NCI-H446 (cell line): Measurements from ENCODE around the gene DNAJC24.
"Not testable (repeated sequence)": the region's sequence is repeated elsewhere in the genome, so short reads cannot be mapped to it uniquely, and the experiment has no call there.

Source experiments
- DNase-seq, 2 experiments: peaks; one replicate each; lab custom pipeline; 2025; lab: John Stamatoyannopoulos, UW

Gene DNAJC24, protein sequence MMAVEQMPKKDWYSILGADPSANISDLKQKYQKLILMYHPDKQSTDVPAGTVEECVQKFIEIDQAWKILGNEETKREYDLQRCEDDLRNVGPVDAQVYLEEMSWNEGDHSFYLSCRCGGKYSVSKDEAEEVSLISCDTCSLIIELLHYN

DNA sequence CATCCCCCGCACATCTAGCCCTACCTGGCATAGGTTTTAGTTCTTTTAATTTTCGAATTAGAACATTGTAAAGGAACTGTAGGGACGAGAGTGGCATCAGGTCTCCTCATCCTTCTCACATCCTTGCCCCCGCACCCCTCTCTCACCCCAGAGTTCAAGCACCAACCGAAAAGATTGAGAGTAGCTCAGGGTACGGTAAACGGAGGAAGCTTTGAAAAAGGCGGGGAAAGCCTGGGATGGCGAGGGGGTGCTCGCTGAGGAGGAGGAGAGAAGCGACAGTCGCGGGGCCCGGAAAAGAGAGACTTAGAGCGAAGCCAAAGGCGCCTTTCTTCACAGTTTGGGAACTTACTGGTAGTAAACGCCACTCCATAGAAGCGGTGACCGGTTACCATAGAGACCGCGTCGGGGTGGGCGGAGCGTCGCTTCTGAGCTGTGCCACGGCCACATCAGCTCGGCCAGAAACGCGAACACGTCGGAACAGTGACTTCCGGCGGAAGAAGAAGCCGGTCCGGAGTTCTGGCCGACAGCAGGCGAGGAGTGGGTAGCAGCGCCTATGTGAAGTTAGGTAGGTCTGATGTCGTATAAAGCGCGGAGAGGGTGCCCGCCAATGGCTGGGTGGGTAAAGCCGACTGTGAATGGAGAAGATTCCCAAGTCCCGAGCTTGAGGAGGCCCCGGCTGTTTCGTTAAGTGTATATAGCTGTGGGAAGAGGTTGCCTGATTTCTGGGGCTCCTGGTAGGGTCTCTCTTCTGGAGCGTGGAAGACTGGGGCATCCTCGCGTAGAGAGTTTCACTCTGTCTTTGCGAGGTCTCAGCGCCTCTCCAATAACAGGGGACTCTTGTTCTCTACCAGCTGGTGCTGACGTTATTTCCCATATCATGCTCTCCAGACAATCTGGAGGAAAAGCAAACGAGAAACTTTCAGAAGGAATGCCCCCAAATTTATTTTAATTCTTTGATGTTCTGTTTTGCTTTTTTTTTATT, at the start of gene DNAJC24, which contains the start of gene DCDC1:
DNAJC24 (plus strand) TSS at position 513 of the 982 bp plus-strand sequence. CDS start 889 bp downstream, outside the sequence.
DCDC1 (minus strand) TSS at position 392 of the 982 bp plus-strand sequence. CDS start 41,459 bp downstream, outside the sequence.
- DNase-seq = peak; percentile 91 to 98

DNA sequence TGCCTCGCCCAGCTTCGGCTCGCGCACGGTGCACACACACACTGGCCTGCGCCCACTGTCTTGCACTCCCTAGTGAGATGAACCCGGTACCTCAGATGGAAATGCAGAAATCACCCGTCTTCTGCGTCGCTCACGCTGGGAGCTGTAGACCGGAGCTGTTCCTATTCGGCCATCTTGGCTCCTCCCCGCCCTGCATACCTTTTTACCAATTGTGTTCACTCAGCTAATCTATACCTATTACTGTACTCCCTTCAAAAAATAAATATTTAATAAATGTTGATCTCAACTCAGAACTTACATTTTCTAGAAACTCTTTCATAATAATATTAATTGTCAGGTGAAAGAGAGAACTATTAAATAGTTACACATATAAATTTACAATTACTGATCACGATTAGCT, 48.2 kb upstream of the DNAJC24 start:
- not testable (repeated sequence) for DNase-seq

DNA sequence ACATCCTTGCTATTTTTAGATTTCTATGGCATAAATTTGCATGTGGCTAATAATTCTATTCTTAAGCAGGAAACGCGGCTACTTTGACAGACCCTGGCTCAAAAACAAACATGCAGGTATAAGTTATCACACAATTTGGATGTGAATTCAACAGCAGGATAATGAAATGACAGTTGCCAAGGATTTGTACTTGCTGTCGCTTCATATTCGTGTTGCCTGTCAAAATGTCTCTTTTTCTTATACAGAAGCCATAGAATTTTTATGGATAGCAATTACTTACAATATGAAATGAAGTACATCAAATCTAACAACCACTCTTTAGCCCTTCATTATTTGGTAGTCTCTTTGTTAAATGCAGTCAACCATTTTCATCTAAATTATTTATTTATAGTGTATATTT, 46.5 kb upstream of the DNAJC24 start:
- DNase-seq = no peak

DNA sequence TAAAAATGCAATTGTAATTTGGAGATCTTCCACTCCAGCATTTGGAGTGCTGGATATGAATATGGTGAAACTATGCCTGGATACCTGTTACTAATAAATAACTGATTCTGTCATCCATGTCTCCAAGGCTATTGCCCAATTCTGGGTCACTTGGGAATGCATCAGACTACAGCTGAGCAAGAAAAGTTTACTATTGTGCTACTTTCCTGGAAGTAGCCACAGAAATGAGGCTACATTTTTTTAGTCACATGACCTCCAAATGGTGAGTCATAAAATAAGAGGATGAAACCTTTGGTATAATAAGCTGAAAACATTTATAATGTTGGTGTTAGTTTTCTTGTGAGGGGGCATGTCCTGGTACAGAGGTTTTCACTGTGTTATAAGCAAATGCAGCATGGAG, 44.5 kb upstream of the DNAJC24 start:
- DNase-seq = no peak

DNA sequence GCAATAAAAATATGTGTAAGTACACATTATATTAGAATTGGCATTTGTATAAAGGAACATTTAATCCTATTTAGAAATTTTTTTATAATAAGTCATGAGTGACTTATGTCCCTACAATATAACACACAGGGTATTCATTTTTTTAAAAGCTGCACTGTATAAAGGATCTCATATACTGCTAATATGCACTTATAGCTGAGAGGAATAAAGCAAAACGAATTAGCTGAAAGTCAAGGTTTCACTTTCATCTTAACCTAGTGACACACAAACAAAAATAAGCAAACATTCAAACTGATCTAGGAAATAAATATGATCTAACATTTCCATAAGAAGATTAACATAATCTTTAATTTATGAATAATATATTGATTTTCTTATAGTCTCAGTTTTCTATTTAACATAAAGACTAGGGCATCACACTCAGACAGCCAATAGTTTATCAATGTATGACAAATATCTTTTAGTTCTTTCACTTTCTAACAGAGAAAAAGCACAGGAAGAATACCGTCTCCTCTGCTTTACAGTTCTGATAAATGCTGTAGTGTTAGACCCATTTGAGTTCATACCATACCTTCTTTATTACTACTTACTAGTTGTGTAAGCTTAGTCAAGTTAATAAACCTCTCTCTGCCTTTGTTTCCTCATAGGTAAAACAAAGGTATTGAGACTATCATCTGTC, 43.1 kb upstream of the DNAJC24 start:
- no peak for DNase-seq

DNA sequence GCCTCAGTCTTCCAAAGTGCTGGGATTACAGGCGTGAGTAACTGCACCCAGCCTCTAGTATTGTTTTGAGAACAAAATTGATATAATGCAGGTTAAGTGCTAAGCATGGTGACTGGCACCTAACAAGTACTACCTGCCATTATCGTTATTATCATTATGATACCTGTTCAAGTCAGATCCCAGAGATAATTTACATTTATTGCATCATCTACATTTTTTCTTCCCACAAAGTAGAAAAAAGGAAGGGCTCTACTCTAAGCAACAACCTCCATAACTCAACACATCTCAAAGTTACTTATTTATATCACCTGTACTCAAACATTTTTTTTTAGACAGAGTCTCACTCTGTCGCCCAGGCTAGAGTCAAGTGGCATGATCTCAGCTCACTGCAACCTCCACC, 42.2 kb upstream of the DNAJC24 start:
- no peak for DNase-seq

DNA sequence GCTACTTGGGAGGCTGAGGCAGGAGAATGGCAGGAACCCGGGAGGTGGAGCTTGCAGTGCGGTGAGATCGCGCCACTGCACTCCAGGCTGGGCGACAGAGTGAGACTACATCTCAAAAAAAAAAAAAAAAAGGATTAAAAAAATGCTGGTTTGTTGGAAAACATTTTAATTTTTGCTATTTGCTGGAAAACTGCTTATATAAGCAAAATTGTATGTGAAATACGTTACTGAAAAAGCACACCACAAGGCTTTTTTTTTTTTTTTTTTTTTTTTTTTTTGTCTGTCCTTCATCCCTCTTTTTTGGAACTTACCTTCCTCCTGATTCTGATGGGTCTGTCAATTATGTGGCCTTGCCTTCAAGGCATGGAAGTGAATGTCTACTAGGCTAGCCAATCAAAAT, 41.0 kb upstream of the DNAJC24 start:
- DNase-seq = no peak

DNA sequence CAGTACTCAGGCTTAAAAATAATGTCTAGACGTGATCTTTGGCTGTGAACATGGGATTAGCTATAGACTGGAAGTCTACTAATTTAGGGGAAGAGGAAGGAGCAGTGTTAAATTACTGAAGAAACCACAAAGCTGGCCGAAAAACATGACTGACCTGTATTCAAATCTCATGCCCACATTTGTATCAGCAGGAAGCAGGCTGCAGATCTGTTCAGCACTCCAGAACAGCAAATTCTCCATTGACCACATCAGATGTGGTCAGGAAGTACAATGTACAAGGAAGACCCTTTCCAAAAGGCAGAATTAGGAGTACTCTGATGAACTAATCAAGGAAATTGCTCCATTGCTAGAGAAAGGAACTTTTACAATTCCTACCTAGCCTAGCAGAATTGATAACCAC, 31.9 kb upstream of the DNAJC24 start:
- DNase-seq = no peak

DNA sequence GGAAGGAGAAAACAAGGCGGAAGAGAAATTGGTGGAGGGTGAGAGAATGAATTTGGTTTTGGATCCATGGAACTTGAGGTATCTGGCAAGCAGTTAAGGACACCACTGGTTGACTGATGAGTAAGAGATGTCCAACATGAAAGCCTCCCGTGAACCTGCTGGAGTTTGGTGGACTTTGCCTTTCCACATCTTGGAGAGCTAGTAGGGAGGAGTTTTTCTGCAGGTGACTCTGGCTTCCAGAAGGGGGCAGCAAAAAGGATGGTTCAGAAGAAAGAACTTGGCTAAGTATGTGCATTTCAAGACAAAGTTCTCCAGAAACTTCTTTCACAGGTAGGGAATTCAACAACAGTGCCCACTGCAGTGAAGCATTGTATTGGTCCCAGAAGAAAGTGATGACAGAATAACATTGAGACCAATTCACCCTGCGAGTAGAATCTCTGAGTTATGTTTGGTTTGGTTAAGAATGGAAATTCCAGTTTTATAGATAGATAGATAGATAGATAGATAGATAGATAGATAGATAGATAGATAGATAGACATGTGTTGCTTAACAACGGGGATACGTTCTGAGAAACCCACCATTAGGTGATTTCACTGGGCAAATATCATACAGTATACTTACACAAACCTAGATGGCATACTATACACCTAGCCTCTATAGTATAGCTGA, 28.6 kb upstream of the DNAJC24 start:
- DNase-seq = peak in 1 of 2 experiments; percentile 24

DNA sequence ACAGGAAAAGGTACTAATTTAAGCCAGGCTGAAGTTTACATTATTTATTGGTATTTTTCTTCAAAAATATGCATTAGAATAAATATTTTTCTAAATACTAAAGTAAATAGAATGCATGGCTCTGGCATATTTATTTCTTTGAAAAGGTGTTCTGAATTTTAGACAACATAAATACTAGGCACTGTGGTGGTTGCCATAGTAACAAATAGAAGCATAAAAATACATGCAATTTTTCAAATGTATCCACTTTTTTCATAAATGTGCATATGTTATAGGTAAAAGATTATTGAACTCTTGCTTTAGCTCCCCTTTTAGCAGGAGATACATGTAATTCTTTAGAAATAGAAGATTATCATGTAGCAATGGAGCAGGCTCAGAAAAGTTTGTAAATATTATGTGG, 18.5 kb upstream of the DNAJC24 start:
- no peak for DNase-seq

DNA sequence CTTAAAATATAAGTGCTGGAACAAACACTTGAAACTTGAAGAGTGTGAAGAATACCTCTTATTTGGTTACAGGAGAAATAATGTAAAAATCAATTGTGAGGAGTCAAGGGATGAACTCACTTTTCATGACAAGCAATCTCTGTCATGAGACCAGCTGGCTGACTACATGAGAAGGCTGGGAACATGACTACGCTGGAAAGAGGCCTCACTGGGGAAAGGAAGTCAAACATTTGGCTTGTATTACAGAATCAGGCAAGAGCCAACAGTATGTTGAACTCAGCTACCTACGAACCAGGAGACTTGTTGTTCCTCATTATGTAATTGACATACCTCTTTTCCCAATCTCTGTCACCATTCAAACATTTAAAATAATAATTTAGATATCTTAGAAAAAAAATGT, 14.5 kb upstream of the DNAJC24 start:
- peak in 1 of 2 experiments; percentile 38 for DNase-seq

DNA sequence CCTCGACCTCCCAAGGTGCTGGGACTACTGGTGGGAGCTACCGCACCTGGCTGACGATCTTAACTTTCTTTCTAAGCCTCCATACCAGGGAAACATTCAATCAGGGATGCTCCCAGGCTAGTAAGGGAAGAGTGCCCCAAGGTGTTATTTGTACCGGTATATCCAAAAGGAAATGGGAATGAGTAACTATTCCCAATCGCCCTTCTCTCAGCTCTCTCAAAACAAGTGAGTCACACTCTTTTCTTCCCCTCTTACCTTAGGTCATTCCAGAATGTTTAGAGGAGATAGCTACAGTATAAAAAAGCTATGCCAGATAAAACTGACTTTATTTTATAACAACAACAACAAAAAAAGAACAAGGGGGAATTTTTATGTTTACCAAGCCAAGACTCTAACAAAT, 13.8 kb upstream of the DNAJC24 start:
- no peak for DNase-seq

DNA sequence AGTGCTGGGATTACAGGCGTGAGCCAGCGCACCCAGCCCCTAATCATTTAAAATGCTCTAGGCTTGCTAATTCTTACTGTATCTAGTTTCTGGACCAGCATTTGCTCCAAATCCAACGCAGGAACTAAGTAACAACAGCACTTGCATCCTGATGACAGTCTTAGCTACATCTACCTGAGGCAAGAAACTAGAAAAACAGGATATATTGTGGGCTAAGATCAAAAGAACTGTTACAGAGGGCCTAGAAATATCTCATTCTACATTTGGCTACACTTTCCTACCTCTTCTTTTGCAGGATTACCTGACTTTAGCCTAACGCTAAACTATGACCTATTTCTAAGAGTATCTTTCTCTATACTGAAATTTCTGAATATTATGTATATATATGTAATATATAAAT, 7.9 kb upstream of the DNAJC24 start:
- no peak for DNase-seq

DNA sequence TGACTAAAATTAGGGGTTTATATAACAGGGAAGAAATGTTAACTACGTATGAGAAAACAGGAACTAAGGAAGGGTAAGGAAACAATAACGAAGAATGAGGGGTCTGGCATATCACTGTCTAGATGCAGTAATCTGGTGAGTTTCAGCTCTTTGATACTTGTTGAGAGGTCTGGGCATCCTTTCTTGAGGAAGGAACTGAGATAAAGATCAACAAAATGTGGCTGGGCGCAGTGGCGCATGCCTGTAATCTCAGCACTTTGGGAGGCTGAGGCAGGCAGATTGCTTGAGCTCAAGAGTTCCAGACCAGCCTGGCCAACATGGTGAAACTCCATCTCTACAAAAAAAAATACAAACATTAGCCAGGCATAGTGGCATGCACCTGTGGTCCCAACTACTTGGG, 2.9 kb upstream of the DNAJC24 start:
- DNase-seq = no peak

DNA sequence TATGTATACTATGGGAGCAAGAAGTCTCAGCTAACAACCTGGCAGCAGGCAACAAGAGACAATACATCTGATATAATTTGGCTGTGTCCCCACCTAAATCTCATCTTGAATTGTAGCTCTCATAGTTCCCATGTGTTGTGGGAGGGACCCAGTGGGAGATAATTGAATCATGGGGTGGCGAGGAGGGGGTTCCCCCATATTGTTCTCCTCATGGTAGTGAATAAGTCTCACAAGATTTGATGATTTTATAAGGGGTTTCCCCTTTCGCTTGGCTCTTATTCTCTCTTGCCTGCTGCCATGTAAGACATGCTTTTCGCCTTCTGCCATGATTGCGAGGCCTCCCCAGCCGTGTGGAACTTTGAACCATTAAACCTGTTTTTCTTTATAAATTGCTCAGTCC, 6.2 kb downstream of the DNAJC24 start:
- no peak for DNase-seq

DNA sequence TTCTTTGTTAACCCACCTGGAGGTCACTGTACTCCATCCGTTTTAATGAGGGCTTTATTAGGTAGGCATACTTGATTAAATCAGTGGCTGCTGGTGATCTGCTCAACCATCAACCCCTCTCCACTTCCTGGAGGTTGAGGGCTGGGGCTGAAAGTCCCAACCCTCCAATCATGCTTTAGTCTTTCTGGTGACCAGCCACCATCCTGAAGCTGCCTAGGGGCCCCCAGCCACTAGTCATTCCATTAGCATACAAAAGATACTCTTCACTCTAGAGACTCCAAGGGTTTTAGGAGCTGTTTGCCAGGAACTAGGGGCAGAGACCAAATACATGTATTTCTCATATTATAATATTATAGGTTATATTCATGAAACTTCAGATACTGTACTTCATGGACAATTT, 13.5 kb downstream of the DNAJC24 start:
- no peak for DNase-seq

DNA sequence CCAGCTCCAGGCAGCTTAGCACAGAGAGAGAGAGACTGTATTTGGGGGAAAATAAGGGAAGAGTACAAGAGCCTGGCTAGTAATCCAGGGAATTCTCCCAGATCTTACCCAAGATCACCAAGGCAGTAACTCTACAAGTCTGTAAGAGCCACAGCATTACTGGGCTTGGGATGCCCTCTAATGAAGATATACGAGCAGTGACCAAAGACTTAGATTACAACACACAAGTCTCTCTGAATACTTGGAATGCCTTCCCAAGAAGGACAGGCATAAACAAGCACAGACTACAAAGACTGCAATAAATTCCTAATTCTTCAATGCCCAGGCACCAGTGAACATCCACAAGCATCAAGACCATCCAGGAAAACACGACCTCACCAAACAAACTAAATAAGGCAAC, 17.7 kb downstream of the DNAJC24 start:
- DNase-seq = no peak

DNA sequence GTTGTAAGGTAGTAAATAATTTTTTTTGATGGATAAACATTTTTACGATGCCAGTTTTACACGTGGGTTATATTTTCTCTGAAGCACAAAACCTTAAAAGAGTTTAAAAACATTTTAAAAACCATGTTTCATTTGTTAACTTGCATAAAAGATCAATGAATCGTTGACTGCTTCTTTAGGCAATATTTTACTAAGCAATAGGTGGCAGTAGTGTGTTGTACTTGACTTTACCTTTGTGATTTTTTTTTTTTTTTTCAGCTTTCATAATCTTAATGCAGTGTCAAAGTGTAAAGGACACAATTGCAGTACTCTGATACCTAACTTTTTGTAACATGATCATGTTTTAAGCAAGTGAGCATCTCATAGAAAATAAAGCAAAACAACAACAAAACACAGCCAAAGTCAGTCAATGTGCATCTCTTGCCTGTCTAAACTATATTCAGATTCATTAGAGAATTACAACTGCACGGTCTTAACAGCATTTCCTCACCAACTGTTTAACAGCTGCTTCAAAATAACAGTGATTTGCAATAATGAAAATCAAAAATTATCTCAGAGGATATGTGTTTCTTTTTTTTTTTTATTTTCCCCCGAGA, 27.7 kb downstream of the DNAJC24 start:
- peak; percentile 25 to 68 for DNase-seq

DNA sequence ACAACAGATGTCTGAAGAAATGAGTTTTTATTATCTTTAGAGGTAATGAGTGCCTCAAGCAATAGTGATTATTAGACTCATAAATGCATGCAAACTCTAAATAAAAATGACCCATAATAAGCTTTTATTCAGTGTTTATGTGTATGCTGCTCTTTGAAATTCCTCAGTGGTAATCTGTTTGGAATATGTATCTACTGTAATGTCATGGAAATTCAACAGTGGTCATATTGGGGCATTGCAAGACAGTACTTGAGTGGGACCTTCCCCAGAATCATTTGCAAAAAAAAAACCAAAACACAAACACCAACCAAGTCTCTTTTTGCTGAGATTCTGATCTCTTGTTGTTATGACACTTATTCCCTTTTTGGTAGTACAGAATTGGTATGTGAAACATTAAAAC, 35.0 kb downstream of the DNAJC24 start:
- DNase-seq = no peak

DNA sequence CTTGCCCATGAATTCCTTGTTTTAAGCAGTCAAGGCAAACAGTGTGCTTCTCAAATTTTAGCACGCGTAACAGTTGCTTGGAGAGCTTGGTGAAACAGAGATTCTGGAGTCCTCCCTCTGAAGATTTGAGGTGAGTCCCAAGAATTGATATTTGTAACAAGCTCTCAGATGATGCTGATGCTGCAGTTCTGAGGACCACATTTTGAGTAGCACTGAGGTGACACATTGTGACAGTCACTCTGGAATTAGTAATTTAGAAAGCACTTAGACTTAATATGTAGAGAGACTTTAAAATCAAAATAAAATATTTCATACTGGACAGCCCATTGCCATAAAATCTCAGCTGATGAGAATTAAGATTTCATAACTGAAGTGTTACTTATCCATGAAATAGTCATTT, 38.5 kb downstream of the DNAJC24 start:
- no peak for DNase-seq

DNA sequence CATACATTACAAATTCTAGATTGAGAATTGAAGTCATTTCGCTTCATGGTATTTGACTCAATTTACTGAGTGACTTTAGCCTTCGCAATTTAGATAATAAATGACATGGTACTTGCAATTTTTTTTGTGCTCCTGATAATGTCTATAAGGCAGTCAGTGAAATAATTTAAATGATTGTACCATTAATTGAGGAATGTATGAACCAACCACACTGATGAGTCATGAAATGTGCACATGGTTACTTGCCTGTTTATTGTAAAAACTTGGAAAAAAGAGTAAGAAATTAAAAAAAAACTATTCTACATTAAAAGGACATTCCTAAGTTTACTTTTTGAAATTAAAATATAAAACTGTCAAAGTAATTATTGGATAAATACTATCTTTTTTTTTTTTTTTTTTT, 43.3 kb downstream of the DNAJC24 start:
- no peak for DNase-seq

DNA sequence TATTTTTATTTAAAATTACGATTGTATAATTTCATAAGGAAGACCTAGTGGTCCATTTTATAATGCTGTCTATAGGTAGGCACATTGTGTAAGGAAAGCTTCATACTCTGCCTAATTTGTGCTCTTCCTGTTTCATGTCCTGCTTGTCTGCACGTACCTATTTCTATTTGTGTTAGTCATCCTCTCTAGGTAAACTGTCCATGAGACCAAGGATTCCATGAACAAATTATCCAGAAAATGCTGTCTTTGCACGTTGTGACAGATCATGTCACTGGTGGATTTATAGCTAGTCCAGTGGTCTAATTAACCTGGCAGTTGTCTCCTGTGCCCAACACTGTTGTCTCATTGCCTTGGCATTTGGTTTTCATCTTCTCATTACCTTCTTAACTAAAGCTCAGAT, 44.7 kb downstream of the DNAJC24 start:
- DNase-seq = no peak
